ENCODE measurements around the gene ODF2L.

DNA sequence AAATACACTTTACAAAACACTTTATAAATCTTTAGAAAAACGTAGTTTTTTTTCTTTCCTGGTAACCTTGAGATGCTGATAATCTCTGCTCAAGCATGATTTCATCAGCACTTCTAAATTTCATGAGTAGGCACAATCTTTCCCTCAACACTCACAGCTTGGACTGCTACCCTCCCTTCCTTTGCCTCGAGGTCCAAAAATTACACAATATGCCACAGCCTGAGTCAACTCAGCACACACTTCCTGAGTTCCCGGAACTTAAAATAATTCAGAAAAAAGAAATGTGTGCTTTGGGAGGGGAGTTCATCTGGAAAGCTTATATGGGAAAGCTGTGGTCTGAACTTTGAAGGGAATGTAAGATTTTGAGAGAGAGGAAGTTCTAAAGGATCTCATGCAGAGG, 33.7 kb upstream of the ODF2L start:
- TF ChIP-seq, protein P1, sequence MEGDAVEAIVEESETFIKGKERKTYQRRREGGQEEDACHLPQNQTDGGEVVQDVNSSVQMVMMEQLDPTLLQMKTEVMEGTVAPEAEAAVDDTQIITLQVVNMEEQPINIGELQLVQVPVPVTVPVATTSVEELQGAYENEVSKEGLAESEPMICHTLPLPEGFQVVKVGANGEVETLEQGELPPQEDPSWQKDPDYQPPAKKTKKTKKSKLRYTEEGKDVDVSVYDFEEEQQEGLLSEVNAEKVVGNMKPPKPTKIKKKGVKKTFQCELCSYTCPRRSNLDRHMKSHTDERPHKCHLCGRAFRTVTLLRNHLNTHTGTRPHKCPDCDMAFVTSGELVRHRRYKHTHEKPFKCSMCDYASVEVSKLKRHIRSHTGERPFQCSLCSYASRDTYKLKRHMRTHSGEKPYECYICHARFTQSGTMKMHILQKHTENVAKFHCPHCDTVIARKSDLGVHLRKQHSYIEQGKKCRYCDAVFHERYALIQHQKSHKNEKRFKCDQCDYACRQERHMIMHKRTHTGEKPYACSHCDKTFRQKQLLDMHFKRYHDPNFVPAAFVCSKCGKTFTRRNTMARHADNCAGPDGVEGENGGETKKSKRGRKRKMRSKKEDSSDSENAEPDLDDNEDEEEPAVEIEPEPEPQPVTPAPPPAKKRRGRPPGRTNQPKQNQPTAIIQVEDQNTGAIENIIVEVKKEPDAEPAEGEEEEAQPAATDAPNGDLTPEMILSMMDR (IDR thresholded peaks at IDR 0.05 in 4 of 5, conservative IDR thresholded peaks at IDR 0.05 in 1 of 5), result no peak
- TF ChIP-seq POLR2A (IDR thresholded peaks at IDR 0.05), result no peak
